Tongue (tissue), 2 donors: ENCODE measurements around the gene PKP3. TPM values are rescaled to one million over a fixed set of nuclear protein-coding genes. Genes with fewer than 3 reads are reported as not detected.
"Not testable (repeated sequence)": the region's sequence is repeated elsewhere in the genome, so short reads cannot be mapped to it uniquely, and the experiment has no call there.

Source experiments
- DNase-seq: peaks from one replicate; pipeline ENCODE4 v3.0.0-alpha.2; 2015
- total RNA-seq: library from RNA; depleted of rRNA; stranded (reverse); fragments of >200 nt; gene quantifications from one replicate; pipeline ENCODE4 v1.2.3, GENCODE V29; 2014

Gene PKP3
- total RNA-seq, 1 donor from 2014 or later = 39.2 TPM

- no peak for DNase-seq
Measured at GRCh38 chr11:425301-425700, 31.3 kb downstream of the PKP3 start.

GRCh38 chr11:426851-427250 lies 32.8 kb downstream of the PKP3 start:
- DNase-seq = no peak

GRCh38 chr11:428295-428694 lies 34.3 kb downstream of the PKP3 start:
- DNase-seq = no peak

GRCh38 chr11:429391-429790 lies 35.4 kb downstream of the PKP3 start:
- DNase-seq = no peak

- no peak for DNase-seq
Measured at GRCh38 chr11:429931-430456, 36.0 kb downstream of the PKP3 start.

GRCh38 chr11:431921-432320 lies 37.9 kb downstream of the PKP3 start:
- DNase-seq = no peak

GRCh38 chr11:432501-433100 lies 38.6 kb downstream of the PKP3 start:
- no peak for DNase-seq

GRCh38 chr11:433111-433510 lies 39.1 kb downstream of the PKP3 start:
- DNase-seq = no peak

- DNase-seq = no peak
Measured at GRCh38 chr11:433641-434040, 39.6 kb downstream of the PKP3 start.

GRCh38 chr11:434496-434895 lies 40.5 kb downstream of the PKP3 start:
- DNase-seq = no peak

- DNase-seq = not testable (repeated sequence)
Measured at GRCh38 chr11:434999-435740, 41.2 kb downstream of the PKP3 start.

GRCh38 chr11:437228-437870 lies 43.3 kb downstream of the PKP3 start:
- no peak for DNase-seq

- no peak for DNase-seq
Measured at GRCh38 chr11:438101-438844, 44.3 kb downstream of the PKP3 start.

- no peak for DNase-seq
Measured at GRCh38 chr11:439315-440064, 45.5 kb downstream of the PKP3 start.

GRCh38 chr11:440065-441042 lies 46.3 kb downstream of the PKP3 start:
- no peak for DNase-seq

GRCh38 chr11:441043-441417 lies 47.0 kb downstream of the PKP3 start:
- DNase-seq = no peak

GRCh38 chr11:441418-442274 lies 47.6 kb downstream of the PKP3 start, which contains the start of gene ANO9:
ANO9 (minus strand) TSS chr11:442011; CDS start chr11:441926, 85 bp downstream.
- DNase-seq = no peak

GRCh38 chr11:442611-443081 lies 48.6 kb downstream of the PKP3 start:
- DNase-seq = no peak

- DNase-seq = no peak
Measured at GRCh38 chr11:443542-444199, 49.7 kb downstream of the PKP3 start.
